ENCODE data around the gene F11R. TPM values are rescaled to one million over a fixed set of nuclear protein-coding genes. Genes with fewer than 3 reads are reported as not detected.
A peak's percentile ranks its signal among the peaks of the same experiment; 100 is the strongest.
"Not testable (repeated sequence)": the region's sequence is repeated elsewhere in the genome, so short reads cannot be mapped to it uniquely, and the experiment has no call there.

Gene F11R
- total and polyA plus RNA-seq, 9 donors: 14.8 to 68.5 (median 34.9) TPM

DNA sequence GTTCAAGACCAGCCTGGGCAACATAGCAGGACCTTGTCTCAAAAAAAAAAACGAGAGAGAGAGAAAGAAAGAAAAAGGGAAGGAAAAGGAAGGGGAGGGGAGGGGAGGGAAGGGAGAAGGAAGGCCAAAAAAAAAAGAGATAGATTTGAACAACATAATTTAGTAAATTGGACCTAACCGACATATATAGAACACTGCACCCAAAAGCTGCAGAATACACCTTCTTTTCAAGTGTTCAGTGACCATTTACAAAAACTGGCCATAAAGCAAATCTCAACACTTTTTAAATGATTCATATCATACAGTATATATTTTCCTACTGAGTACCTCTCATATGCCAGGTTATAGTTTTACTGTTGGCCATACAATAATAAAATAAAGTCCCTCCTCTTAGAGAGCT, 10.9 kb upstream of the F11R start:
- 71 to 81% (median 74%) methylated on average over 2 of the region's 2 CpGs for WGBS, 3 donors
- intact Hi-C loops (cut with DNase I): no loop called here
- Histone ChIP-seq H3K4me1 (ENCODE audit: insufficient read depth) (no peaks in the 10 kb centered on the region), H3K36me3 (no peaks in the 10 kb centered on the region), H3K27ac (no peak overlapping the region), H3K27me3 (no peaks in the 10 kb centered on the region), H3K9me3 (no peaks in the 10 kb centered on the region), H3K4me3 (no peak overlapping the region)
- TF ChIP-seq POLR2A (IDR thresholded peaks at IDR 0.05): no peak
- no peak for TF ChIP-seq CTCF (IDR thresholded peaks at IDR 0.05)
- no peak for TF ChIP-seq EP300 (IDR thresholded peaks at IDR 0.05)
- DNase-seq: no peak

DNA sequence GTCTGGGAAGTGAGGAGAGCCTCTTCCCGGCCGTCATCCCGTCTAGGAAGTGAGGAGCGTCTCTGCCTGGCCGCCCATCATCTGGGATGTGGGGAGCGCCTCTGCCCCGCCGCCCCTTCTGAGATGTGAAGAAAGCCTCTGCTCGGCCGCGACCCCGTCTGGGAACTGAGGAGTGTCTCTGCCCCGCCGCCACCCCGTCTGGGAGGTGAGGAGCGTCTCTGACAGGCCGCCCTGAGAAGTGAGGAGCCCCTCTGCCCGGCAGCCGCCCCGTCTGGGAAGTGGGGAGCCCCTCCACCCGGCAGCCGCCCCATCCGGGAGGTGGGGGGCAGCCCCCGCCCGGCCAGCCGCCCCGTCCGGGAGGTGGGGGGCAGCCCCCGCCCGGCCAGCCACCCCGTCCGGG, 8.5 kb upstream of the F11R start:
- H3K36me3 ChIP-seq; H3K9me3 ChIP-seq; DNase-seq; H3K27ac ChIP-seq; H3K4me3 ChIP-seq; H3K27me3 ChIP-seq; intact Hi-C loops (cut with DNase I); H3K4me1 ChIP-seq (ENCODE audit: insufficient read depth): not testable (repeated sequence)
- WGBS, 3 donors: 97 to 98% (median 97%) methylated on average over 26 to 32 of the region's 32 CpGs

DNA sequence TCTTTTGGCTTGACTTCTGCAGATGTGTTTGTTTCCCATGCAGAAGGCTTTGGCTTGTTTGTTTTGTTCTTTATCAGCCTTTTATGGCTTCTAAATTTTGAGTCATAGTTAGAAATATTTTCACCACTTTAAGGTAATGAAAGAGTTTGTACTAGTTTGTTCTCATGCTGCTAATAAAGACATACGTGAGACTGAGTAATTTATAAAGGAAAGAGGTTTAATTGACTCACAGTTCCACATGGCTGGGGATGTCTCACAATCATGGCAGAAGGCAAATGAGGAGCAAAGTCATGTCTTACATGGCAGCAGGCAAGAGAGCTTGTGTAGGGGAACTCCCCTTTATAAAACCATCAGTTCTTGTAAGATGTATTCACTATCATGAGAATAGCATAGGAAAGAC, 6.0 kb upstream of the F11R start:
- H3K4me1 ChIP-seq (ENCODE audit: insufficient read depth); H3K27ac ChIP-seq; H3K4me3 ChIP-seq; H3K36me3 ChIP-seq; H3K9me3 ChIP-seq; DNase-seq; H3K27me3 ChIP-seq; intact Hi-C loops (cut with DNase I): not testable (repeated sequence)
- WGBS, 3 donors: 58 to 69% (median 62%) methylated on average over 1 of the region's 1 CpG

- 90 to 95% (median 94%) methylated on average over 12 of the region's 12 CpGs for WGBS, 3 donors
- not testable (repeated sequence) for H3K27me3 ChIP-seq
These were observed 1.5 kb upstream of the F11R start for GRCh38 chr1:161022432-161022831.

GRCh38 chr1:161021970-161022353, 1.0 kb upstream of the F11R start:
- DNase-seq: no peak
- Histone ChIP-seq H3K27me3 (no peaks in the 10 kb centered on the region), H3K4me1 (ENCODE audit: insufficient read depth) (peaks cover 2% of the 10 kb centered on the region), H3K36me3 (no peaks in the 10 kb centered on the region), H3K27ac (no peak overlapping the region), H3K9me3 (no peaks in the 10 kb centered on the region), H3K4me3 (no peak overlapping the region)
- WGBS, 3 donors: 84 to 92% (median 84%) methylated on average over 2 of the region's 2 CpGs
- intact Hi-C loops (cut with DNase I): no loop called here
- TF ChIP-seq POLR2A (IDR thresholded peaks at IDR 0.05): no peak
- no peak for TF ChIP-seq EP300 (IDR thresholded peaks at IDR 0.05)
- no peak for TF ChIP-seq CTCF (IDR thresholded peaks at IDR 0.05)

More at GRCh38 chr1:161022432-161022831, 1.5 kb upstream of the F11R start:
- H3K36me3 ChIP-seq; H3K9me3 ChIP-seq; intact Hi-C loops (cut with DNase I); DNase-seq; H3K4me3 ChIP-seq; H3K4me1 ChIP-seq (ENCODE audit: insufficient read depth); H3K27ac ChIP-seq: not testable (repeated sequence)

GRCh38 chr1:161021165-161021969, 415 bp upstream of the F11R start:
- H3K9me3 ChIP-seq: no peaks in the 10 kb centered on the region
- peaks cover 2% of the 10 kb centered on the region for H3K4me1 ChIP-seq (ENCODE audit: insufficient read depth)
- H3K36me3 ChIP-seq: no peaks in the 10 kb centered on the region
- no peaks in the 10 kb centered on the region for H3K27me3 ChIP-seq
- peak overlapping the region; percentile 49 for H3K4me3 ChIP-seq
- DNase-seq: peak; percentile 78 to 86 (median 82)
- intact Hi-C loops (cut with DNase I): no loop called here
- H3K27ac ChIP-seq: peak overlapping the region; percentile 15 to 68
- 12 to 15% (median 15%) methylated on average over 30 to 34 of the region's 34 CpGs for WGBS, 3 donors
- no peak for TF ChIP-seq POLR2A (IDR thresholded peaks at IDR 0.05)
- no peak for TF ChIP-seq CTCF (IDR thresholded peaks at IDR 0.05)
- TF ChIP-seq EP300 (IDR thresholded peaks at IDR 0.05): no peak
